Activated naive CD4-positive, alpha-beta T cell treated with anti-CD3 and anti-CD28 coated beads for 36 hours (primary cell): ENCODE data around the gene CCDC174. TPM values are rescaled to one million over a fixed set of nuclear protein-coding genes. Genes with fewer than 3 reads are reported as not detected.

Experiments
- CTCF ChIA-PET: fragments of 350-600 bp; sonication (Branson Sonifier 250); formaldehyde crosslinking; loops from one replicate; lab custom pipeline; 2021; ENCODE audit warnings: antibody characterized with exemption; lab: Charles Lee
- DNase-seq: peaks from one replicate; pipeline ENCODE4 v3.0.0-alpha.2; 2020
- H3K27ac Mint-ChIP-seq: one replicate; pipeline ENCODE4 v1.8.0; 2021; ENCODE audit warnings: mild to moderate bottlenecking, mixed read lengths
- H3K27me3 Mint-ChIP-seq: one replicate; pipeline ENCODE4 v1.8.0; 2021; ENCODE audit warnings: low read depth, mixed read lengths
- H3K36me3 Mint-ChIP-seq: one replicate; pipeline ENCODE4 v1.8.0; 2021; ENCODE audit warnings: low read depth, mixed read lengths
- H3K4me1 Mint-ChIP-seq: one replicate; pipeline ENCODE4 v1.8.0; 2021; ENCODE audit warnings: low read depth, mixed read lengths
- H3K4me3 Mint-ChIP-seq: one replicate; pipeline ENCODE4 v1.8.0; 2021; ENCODE audit warnings: mild to moderate bottlenecking, moderate library complexity, mixed read lengths
- H3K9me3 Mint-ChIP-seq: one replicate; pipeline ENCODE4 v1.8.0; 2021; ENCODE audit warnings: mixed read lengths
- intact Hi-C: fragments of 100-400 bp; cut with micrococcal nuclease; formaldehyde crosslinking; loops from one replicate; pipeline ENCODE4 v1.15.1; 2023
- total RNA-seq, 2 experiments: library from RNA; stranded (reverse); gene quantifications; one replicate each; pipeline ENCODE4 v1.2.3, GENCODE V29; 2021

CCDC174 gene
- total RNA-seq, 2 experiments from 2014 or later: 16.1 to 20.7 TPM

DNA sequence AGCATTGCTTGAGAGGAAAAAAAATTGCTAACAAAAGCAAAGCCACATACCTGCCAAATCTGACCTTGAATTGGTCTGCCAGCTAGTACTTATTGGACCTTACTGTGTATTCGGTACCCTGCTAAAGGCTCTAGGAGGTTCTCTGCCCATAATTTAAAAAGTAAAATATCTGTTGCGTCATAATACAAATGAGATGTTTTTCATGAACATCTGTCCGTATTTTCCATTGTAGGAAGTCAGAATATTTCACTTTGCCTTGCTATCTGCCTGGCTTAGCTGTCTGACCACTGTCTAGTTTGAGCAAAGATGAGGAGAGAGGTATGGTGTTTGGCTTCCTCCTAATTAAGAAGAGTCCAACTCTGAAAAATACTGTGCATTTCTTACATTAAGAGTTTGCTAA is 12.6 kb downstream of the CCDC174 start:
- Mint-ChIP-seq H3K9me3 (no peaks in the 10 kb centered on the region), H3K27ac (no peak overlapping the region), H3K27me3 (no peaks in the 10 kb centered on the region), H3K4me1 (peaks cover 8% of the 10 kb centered on the region), H3K4me3 (no peak overlapping the region), H3K36me3 (peaks cover 48% of the 10 kb centered on the region)
- intact Hi-C loops: no loop called here
- DNase-seq: no peak
- CTCF ChIA-PET: no interaction called here

DNA sequence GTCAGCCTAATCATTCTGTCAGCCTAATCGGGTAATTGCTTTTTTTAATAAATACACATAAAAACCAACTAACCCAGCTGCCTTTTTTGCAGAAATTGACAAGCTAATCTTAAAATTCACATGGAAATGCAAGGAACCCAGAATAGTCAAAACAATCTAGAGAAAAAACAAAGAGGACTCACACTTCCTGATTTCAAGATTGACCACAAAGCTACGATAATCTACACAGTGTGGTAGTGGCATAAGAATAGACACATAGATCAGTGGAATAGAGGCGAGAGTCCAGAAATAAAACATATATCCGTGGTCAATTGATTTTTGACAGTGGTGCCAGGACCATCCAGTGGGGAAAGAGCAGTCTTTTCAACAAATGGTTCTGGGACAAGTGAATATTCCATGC is 21.0 kb downstream of the CCDC174 start:
- CTCF ChIA-PET: interaction anchor here (0.7 to 2.4 kb wide), 5 partner anchors 20 to 305 kb away, joined by 3 to 12 read pairs (median 3); no protein-coding TSS in a partner anchor
- H3K9me3 Mint-ChIP-seq: no peaks in the 10 kb centered on the region
- DNase-seq: no peak
- H3K4me3 Mint-ChIP-seq: no peak overlapping the region
- intact Hi-C loops: loop anchor here (2.0 kb wide), 1 partner anchor 248 kb away; no protein-coding TSS in a partner anchor
- no peaks in the 10 kb centered on the region for H3K27me3 Mint-ChIP-seq
- no peaks in the 10 kb centered on the region for H3K4me1 Mint-ChIP-seq
- peaks cover 23% of the 10 kb centered on the region for H3K36me3 Mint-ChIP-seq
- H3K27ac Mint-ChIP-seq: no peak overlapping the region

DNA sequence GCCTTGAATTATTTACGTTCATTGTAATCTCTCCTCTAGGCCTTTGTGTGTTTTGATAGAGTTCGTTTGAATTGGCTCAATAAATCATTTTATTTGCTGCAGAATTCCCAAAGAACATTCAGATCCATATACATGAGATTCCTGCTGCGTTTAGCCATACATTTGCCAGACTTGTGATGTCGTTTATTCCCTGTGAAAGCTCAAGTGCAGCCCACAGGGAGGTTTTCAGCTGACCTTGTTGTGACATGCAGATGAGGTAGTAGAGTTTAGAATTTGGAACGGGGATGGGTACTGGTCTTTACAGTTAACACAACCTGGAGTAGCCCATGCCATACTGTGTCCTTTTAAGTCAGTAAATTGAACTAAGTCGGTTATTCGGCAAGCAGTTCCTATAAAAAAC is 23.3 kb downstream of the CCDC174 start, which contains the start of gene C3orf20:
Gene C3orf20 (plus strand): TSS at position 301 of the 400 bp plus-strand sequence. CDS start 7,573 bp downstream, outside the sequence.
- CTCF ChIA-PET: interaction anchor here (0.9 to 2.5 kb wide), 2 partner anchors 106 to 252 kb away, joined by 4 to 10 read pairs; no protein-coding TSS in a partner anchor
- Mint-ChIP-seq H3K4me3 (no peak within 1 kb of the TSS), H3K9me3 (no peaks in the 10 kb centered on the region), H3K27ac (no peak within 1 kb of the TSS), H3K36me3 (peaks cover 14% of the 10 kb centered on the region), H3K4me1 (no peaks in the 10 kb centered on the region), H3K27me3 (no peaks in the 10 kb centered on the region)
- intact Hi-C loops: no loop called here
- DNase-seq: no peak

DNA sequence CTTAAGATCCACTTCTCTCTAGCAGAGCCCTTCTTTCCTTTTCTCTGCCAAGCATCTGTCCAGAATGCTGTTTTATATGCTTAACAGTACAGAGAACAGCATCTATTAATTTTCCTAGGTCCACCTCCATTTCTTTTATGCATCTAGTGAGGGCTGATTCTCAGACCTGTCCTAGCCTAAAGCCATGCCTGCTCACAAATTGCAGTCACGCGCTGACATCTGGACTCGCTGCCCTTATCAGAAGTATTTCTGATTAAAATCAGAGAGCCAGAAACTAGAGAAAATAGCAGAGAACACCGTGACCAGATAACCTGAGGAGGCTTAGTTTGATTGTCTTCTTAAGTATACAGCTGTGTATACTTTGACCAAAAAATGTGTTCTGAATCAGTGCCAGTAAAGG is 25.3 kb downstream of the CCDC174 start:
- CTCF ChIA-PET: no interaction called here
- H3K27ac Mint-ChIP-seq: no peak overlapping the region
- intact Hi-C loops: no loop called here
- no peak for DNase-seq
- H3K4me1 Mint-ChIP-seq: no peaks in the 10 kb centered on the region
- no peak overlapping the region for H3K4me3 Mint-ChIP-seq
- H3K36me3 Mint-ChIP-seq: peaks cover 6% of the 10 kb centered on the region
- peaks cover 5% of the 10 kb centered on the region for H3K9me3 Mint-ChIP-seq
- H3K27me3 Mint-ChIP-seq: no peaks in the 10 kb centered on the region

DNA sequence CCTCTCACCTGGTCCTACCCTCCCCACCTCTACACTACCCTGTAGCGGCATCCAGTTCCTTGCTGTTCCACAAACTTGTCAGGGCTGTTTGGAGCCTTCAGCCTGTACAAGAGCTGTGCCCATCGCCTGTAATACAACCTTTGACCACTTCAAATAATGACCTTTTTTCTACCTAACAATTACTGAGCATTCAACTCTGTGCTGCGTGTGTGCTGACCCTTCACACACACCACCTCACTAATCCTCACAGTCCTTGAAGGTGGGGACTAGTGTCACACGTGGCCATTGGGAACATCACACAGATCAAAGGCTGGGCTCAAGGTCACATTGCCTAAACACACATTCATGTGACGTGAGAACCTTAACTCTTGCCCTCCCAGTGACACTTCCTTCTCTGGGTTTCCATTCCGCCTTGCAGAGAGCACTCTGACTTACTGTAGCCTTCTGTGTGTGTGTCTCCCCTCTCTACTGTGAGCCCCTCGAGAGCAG is 26.5 kb downstream of the CCDC174 start:
- Mint-ChIP-seq H3K36me3 (peaks cover 4% of the 10 kb centered on the region), H3K27ac (no peak overlapping the region)

DNA sequence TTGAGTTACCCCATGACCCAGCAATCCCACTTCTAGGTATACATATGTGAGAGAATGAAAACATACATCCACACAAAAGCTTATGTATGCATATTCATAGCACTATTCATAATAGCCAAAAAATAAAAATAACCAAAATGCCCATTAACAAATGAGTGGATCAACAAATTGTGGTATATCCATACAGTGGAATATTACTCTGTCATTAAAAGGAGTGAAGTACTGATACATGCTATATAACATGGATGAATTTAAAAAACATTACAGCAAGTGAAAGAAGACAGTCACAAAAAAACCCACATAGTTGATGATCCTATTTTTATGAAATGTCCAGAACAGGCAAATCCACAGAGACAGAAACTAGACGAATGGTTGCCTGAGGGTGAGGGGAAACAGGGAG is 28.6 kb downstream of the CCDC174 start:
- peaks cover 4% of the 10 kb centered on the region for H3K36me3 Mint-ChIP-seq
- no peaks in the 10 kb centered on the region for H3K4me1 Mint-ChIP-seq
- no peak overlapping the region for H3K4me3 Mint-ChIP-seq
- H3K9me3 Mint-ChIP-seq: peaks cover 5% of the 10 kb centered on the region
- no peak overlapping the region for H3K27ac Mint-ChIP-seq
- intact Hi-C loops: no loop called here
- CTCF ChIA-PET: no interaction called here
- H3K27me3 Mint-ChIP-seq: no peaks in the 10 kb centered on the region
- no peak for DNase-seq

More for the DNA sequence above, 26.5 kb downstream of the CCDC174 start:
- H3K4me3 Mint-ChIP-seq: no peak overlapping the region
- CTCF ChIA-PET: no interaction called here
- no peaks in the 10 kb centered on the region for H3K27me3 Mint-ChIP-seq
- DNase-seq: no peak
- H3K4me1 Mint-ChIP-seq: no peaks in the 10 kb centered on the region
- intact Hi-C loops: no loop called here
- peaks cover 5% of the 10 kb centered on the region for H3K9me3 Mint-ChIP-seq

DNA sequence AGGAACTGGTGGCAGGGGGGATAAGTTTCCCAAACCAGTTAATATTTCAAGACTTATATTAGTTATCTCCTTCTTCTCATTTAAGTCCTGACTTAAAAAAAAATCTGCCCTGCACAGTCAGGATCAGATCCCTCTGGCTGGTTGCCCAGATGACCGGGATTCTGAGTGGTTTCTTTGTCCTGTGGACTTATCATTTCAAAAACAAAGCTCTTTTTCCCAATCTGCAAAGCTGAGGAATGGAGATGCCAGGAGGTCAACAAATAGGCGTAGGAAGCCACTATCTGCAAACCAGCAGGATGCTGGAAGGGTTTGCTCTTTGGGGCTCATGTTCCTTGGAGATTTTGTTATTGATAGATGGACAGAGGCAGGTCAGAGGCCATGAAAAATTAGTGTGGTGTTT is 29.2 kb downstream of the CCDC174 start:
- intact Hi-C loops: no loop called here
- CTCF ChIA-PET: no interaction called here
- H3K36me3 Mint-ChIP-seq: peaks cover 4% of the 10 kb centered on the region
- H3K9me3 Mint-ChIP-seq: peaks cover 5% of the 10 kb centered on the region
- H3K4me1 Mint-ChIP-seq: no peaks in the 10 kb centered on the region
- no peak overlapping the region for H3K4me3 Mint-ChIP-seq
- no peak for DNase-seq
- no peak overlapping the region for H3K27ac Mint-ChIP-seq
- H3K27me3 Mint-ChIP-seq: no peaks in the 10 kb centered on the region

DNA sequence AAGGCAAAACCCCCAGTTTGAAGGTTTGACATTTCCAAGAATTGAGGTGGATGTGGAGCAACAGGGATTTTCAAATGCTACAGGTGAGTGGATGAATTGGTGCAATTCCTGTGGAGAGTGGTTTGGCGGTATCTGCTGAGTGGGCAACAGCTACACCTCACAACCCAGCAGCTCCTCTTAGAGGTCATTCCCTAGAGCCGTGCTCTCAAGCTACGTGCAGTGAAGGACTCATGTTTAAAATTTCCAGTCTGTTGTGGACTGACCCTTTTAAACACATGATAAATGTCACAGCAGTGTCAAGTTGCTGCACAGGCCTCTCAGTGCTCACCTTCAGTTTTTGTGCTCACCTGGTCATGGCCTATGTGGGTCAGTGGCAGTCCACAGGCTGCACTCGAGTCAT is 32.9 kb downstream of the CCDC174 start:
- Mint-ChIP-seq H3K9me3 (peaks cover 5% of the 10 kb centered on the region), H3K4me3 (no peak overlapping the region), H3K27me3 (no peaks in the 10 kb centered on the region), H3K27ac (no peak overlapping the region), H3K4me1 (no peaks in the 10 kb centered on the region), H3K36me3 (peaks cover 4% of the 10 kb centered on the region)
- DNase-seq: no peak
- intact Hi-C loops: no loop called here
- CTCF ChIA-PET: interaction anchor here (0.7 kb wide), 1 partner anchor 237 kb away, joined by 3 read pairs; no protein-coding TSS in a partner anchor

DNA sequence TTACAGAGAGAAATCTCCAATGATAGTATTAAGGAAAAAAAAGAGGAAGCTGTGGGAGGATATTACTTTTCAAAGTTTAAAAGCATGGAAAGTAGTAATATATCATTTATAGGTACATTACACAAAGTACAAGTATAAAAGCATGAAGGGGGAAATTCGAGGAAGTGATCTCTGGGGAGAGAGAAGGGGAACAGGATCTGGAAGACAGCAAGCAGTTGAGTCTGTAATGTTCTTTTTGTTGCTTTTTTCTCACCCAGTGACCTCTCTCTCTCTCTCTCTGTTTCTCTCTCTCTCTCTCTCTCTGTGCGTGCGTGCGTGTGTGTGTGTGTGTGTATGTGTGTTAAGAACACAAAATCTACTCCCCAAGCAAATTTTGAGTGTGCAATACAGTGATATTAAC is 33.6 kb downstream of the CCDC174 start:
- Mint-ChIP-seq H3K4me1 (no peaks in the 10 kb centered on the region), H3K4me3 (no peak overlapping the region), H3K9me3 (peaks cover 3% of the 10 kb centered on the region), H3K27me3 (no peaks in the 10 kb centered on the region), H3K36me3 (peaks cover 2% of the 10 kb centered on the region), H3K27ac (no peak overlapping the region)
- CTCF ChIA-PET: no interaction called here
- no peak for DNase-seq
- intact Hi-C loops: no loop called here

DNA sequence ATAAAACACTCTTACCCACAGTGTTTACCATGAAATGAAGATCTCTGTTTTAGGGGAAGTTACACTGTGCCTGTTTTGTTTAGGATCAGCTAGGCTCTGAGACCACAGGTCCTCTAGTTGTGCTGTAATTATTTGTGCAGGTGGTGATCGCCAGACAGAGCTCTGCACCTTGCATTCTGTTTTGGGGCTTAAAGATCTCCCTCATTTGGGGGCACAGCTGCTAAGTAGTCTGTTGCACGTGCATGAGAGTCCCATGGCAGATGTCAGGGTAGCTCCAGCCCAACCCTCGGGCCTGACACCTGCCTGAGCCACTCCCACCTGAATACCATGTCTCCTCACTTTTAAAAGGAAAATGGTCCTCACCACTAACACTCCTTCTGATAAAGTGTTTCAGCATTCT is 35.8 kb downstream of the CCDC174 start:
- intact Hi-C loops: no loop called here
- H3K27me3 Mint-ChIP-seq: no peaks in the 10 kb centered on the region
- H3K27ac Mint-ChIP-seq: no peak overlapping the region
- H3K36me3 Mint-ChIP-seq: peaks cover 2% of the 10 kb centered on the region
- H3K4me1 Mint-ChIP-seq: no peaks in the 10 kb centered on the region
- no peak overlapping the region for H3K4me3 Mint-ChIP-seq
- DNase-seq: no peak
- CTCF ChIA-PET: no interaction called here
- H3K9me3 Mint-ChIP-seq: no peaks in the 10 kb centered on the region

DNA sequence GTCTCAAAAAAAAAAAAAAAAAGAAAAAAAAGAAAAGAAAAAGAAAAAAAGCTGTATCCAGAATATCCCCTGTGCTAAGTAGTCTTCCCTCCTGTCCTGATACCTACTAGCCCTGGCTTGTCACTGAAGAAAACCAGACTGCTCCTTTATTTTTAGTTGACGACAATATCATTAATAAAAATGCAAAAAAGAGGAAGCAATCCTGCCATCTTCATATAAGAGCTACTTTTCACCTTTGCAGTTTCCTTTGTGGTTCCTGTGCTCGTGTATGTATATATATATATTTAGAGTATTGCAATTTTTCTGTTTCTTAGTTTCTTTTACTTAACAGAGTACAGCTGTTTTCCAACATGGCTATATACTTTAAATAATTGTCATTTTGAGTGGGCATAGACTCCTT is 37.0 kb downstream of the CCDC174 start:
- H3K27me3 Mint-ChIP-seq: no peaks in the 10 kb centered on the region
- intact Hi-C loops: no loop called here
- no peaks in the 10 kb centered on the region for H3K9me3 Mint-ChIP-seq
- H3K4me1 Mint-ChIP-seq: no peaks in the 10 kb centered on the region
- H3K36me3 Mint-ChIP-seq: peaks cover 2% of the 10 kb centered on the region
- no peak overlapping the region for H3K27ac Mint-ChIP-seq
- no peak overlapping the region for H3K4me3 Mint-ChIP-seq
- CTCF ChIA-PET: interaction anchor here (0.6 kb wide), 1 partner anchor 291 kb away, joined by 3 read pairs; no protein-coding TSS in a partner anchor
- DNase-seq: no peak

DNA sequence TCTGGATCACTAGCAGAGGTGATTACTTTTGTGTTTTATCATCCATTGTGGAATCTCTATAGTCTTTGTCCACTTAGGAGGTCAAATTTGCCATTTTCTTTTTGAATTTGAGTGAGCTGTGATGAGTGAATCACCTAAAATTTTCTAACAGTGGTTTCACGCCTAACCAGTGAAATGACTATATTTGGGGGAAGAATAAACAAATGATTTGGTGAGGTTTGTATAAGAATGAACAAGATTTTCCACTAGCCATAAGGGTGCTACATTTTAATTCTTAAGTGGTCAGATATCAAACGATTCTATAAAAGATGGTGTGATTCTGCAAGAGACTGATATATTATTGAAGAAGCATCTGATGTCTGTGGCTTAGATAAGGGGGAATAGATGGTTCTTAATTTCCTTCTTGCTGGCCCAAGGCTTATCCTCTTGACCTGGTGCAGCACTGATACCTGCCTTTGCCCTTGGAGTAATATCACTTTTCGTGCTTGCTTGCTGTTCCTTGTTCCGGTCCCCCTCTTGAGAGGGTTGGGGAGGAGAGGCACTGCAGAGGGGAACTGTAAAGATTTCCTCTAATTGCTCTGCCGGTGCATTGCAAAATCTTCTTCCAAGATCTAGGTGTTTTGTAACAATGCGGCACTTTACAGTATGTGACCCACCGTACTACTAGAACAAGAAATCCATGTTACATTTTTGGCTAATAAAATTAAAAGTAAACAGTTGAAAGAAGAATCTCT is 37.9 kb downstream of the CCDC174 start:
- Mint-ChIP-seq H3K4me3 (no peak overlapping the region), H3K4me1 (no peaks in the 10 kb centered on the region), H3K27me3 (no peaks in the 10 kb centered on the region), H3K36me3 (peaks cover 2% of the 10 kb centered on the region), H3K27ac (no peak overlapping the region), H3K9me3 (no peaks in the 10 kb centered on the region)
- DNase-seq: no peak
- intact Hi-C loops: no loop called here
- CTCF ChIA-PET: no interaction called here

DNA sequence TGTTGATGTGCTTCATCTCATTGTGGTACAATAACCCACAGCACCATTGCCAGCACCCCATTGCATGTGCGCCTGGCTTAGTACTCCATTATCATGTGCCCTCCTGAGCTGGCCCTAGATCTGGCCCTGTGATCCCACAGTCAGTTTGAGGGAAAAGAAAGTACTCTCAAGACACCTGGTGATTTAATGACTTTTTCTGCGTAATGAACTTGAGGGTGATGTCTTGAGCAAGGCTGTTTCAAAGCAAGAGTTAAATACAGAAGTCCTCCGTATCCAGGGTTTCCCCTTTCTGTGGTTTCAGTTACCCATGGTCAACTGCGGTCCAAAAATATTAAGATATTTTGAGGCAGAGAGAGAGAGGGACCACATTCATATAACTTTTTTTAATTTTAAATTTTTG is 39.7 kb downstream of the CCDC174 start:
- H3K4me1 Mint-ChIP-seq: no peaks in the 10 kb centered on the region
- H3K27me3 Mint-ChIP-seq: no peaks in the 10 kb centered on the region
- no peak overlapping the region for H3K27ac Mint-ChIP-seq
- no peaks in the 10 kb centered on the region for H3K9me3 Mint-ChIP-seq
- no peak for DNase-seq
- peaks cover 4% of the 10 kb centered on the region for H3K36me3 Mint-ChIP-seq
- H3K4me3 Mint-ChIP-seq: no peak overlapping the region
- CTCF ChIA-PET: no interaction called here
- intact Hi-C loops: no loop called here
